Smooth muscle cell (in vitro differentiated cells): ENCODE measurements around the gene PTDSS2. TPM values are rescaled to one million over a fixed set of nuclear protein-coding genes. Genes with fewer than 3 reads are reported as not detected.
"Not testable (repeated sequence)": the region's sequence is repeated elsewhere in the genome, so short reads cannot be mapped to it uniquely, and the experiment has no call there.

Experiments used
- DNase-seq: peaks from one replicate; lab custom pipeline; 2025; ENCODE audit not compliant: unreplicated experiment; lab: John Stamatoyannopoulos, UW
- H2AFZ ChIP-seq: fragments of 200-600 bp; sonication (generic); 2 replicates; pipeline ENCODE4 v1.6.0; 2016; ENCODE audit warnings: antibody characterized with exemption, low read depth, mild to moderate bottlenecking
- H3F3A ChIP-seq: fragments of 200-600 bp; sonication (generic); 2 replicates; pipeline ENCODE4 v1.6.0; 2017; ENCODE audit warnings: antibody characterized with exemption, low read depth
- H3K27ac ChIP-seq: fragments of 200-600 bp; sonication (generic); 2 replicates; pipeline ENCODE4 v1.5.1; 2016; ENCODE audit warnings: low read depth, mild to moderate bottlenecking
- H3K27me3 ChIP-seq: fragments of 200-600 bp; sonication (generic); 2 replicates; pipeline ENCODE4 v1.6.1; 2016; ENCODE audit warnings: low read depth, mild to moderate bottlenecking
- H3K36me3 ChIP-seq: fragments of 200-600 bp; sonication (generic); 2 replicates; pipeline ENCODE4 v1.5.1; 2016; ENCODE audit warnings: low read depth
- H3K4me1 ChIP-seq: fragments of 200-600 bp; sonication (generic); 2 replicates; pipeline ENCODE4 v1.5.1; 2016; ENCODE audit warnings: low read depth
- H3K4me2 ChIP-seq: fragments of 200-600 bp; sonication (generic); 2 replicates; pipeline ENCODE4 v1.6.0; 2016; ENCODE audit warnings: mild to moderate bottlenecking
- H3K4me3 ChIP-seq: fragments of 200-600 bp; sonication (generic); 2 replicates; pipeline ENCODE4 v1.5.1; 2016; ENCODE audit warnings: mild to moderate bottlenecking
- H3K79me2 ChIP-seq: fragments of 200-600 bp; sonication (generic); 2 replicates; pipeline ENCODE4 v1.6.0; 2016; ENCODE audit warnings: low read depth, mild to moderate bottlenecking
- H3K9ac ChIP-seq: fragments of 200-600 bp; sonication (generic); 2 replicates; pipeline ENCODE4 v1.6.0; 2016; ENCODE audit warnings: low read depth
- H3K9me3 ChIP-seq: fragments of 200-600 bp; sonication (generic); replicated peaks from 2 replicates; pipeline ENCODE4 v1.5.1; 2016; ENCODE audit warnings: low read depth
- H4K20me1 ChIP-seq: fragments of 200-600 bp; sonication (generic); 2 replicates; pipeline ENCODE4 v1.6.0; 2016; ENCODE audit warnings: low read depth
- CTCF ChIP-seq: fragments of 200-600 bp; sonication (generic); IDR thresholded peaks from 2 replicates; pipeline ENCODE4 v1.5.1; 2017; ENCODE audit warnings: borderline replicate concordance, mild to moderate bottlenecking, antibody characterized with exemption; ENCODE audit not compliant: insufficient read depth, poor library complexity, severe bottlenecking
- WGBS: methylation state at CpG from one replicate; pipeline ENCODE4 v1.1.7; 2016; ENCODE audit warnings: low lambda C conversion rate; 5-methylcytosine and 5-hydroxymethylcytosine counted together
- polyA plus RNA-seq: library from polyadenylated mRNA; unstranded; fragments of >200 nt; fragmentation: Nextera tagmentation; extraction: Ambion mirVana; gene quantifications from 2 replicates; pipeline ENCODE4 v1.2.1, GENCODE V29; 2016
- total RNA-seq: library from RNA; depleted of rRNA; stranded (reverse); fragments of >200 nt; gene quantifications from 2 replicates; pipeline ENCODE4 v1.2.3, GENCODE V29; 2014

Gene PTDSS2
- total and polyA plus RNA-seq, 2 experiments from 2014 or later, result 15.2 to 25.2 TPM

DNA sequence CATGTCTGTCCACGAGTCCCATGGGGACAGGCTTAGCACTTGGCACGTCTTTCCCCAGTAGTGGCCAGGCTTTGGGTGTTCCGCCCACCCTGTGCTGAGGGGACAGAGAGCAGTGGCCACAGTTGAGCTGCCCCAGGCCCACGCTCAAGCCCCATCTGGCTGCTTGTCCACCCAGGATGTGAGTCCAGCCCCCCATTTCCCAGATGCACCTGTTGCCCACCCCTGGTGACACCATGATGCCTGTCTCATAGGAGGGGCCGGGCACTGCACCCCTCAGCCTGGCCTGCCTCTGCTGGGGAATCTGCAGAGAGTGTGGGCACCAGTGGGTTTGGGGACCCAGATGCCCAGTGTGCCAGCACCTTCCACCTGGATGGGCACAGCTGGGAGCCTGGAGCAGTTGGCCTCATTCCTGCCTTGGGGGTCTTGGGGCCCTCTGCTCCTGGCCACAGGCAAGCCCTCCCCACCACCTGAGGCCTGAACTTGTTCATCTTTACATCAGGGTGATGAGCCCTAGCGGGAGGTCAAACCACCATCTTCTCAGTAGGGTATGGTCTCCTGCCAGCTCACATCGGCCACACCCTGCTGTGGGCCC lies 41.0 kb upstream of the PTDSS2 start:
- no peak overlapping the region for H3K9ac ChIP-seq
- TF ChIP-seq CTCF, result no peak
- H3K4me2 ChIP-seq, result no peak overlapping the region
- WGBS, result 89% methylated on average over 7 of the region's 7 CpGs
- no peak for DNase-seq
- H3F3A ChIP-seq, result no peaks in the 10 kb centered on the region
- H3K4me1 ChIP-seq, result no peaks in the 10 kb centered on the region
- H3K27ac ChIP-seq, result no peak overlapping the region
- H3K9me3 ChIP-seq, result no peaks in the 10 kb centered on the region
- H3K36me3 ChIP-seq, result no peaks in the 10 kb centered on the region
- H3K27me3 ChIP-seq, result no peaks in the 10 kb centered on the region
- no peaks in the 10 kb centered on the region for H4K20me1 ChIP-seq
- no peaks in the 10 kb centered on the region for H3K79me2 ChIP-seq
- H3K4me3 ChIP-seq, result no peak overlapping the region
- H2AFZ ChIP-seq, result no peak overlapping the region

- H4K20me1 ChIP-seq, result no peaks in the 10 kb centered on the region
- no peaks in the 10 kb centered on the region for H3K79me2 ChIP-seq
- WGBS, result 77% methylated on average over 18 of the region's 18 CpGs
- H3K27me3 ChIP-seq, result no peaks in the 10 kb centered on the region
- H3K36me3 ChIP-seq, result no peaks in the 10 kb centered on the region
- no peak for TF ChIP-seq CTCF
- no peak overlapping the region for H2AFZ ChIP-seq
- no peaks in the 10 kb centered on the region for H3K4me1 ChIP-seq
- H3K9ac ChIP-seq, result no peak overlapping the region
- no peak for DNase-seq
- no peaks in the 10 kb centered on the region for H3K9me3 ChIP-seq
- no peak overlapping the region for H3K27ac ChIP-seq
- H3F3A ChIP-seq, result no peaks in the 10 kb centered on the region
- no peak overlapping the region for H3K4me3 ChIP-seq
- no peak overlapping the region for H3K4me2 ChIP-seq
Observed at GRCh38 chr11:409600-410483, 40.2 kb upstream of the PTDSS2 start.

GRCh38 chr11:410711-411110 lies 39.4 kb upstream of the PTDSS2 start:
- not testable (repeated sequence) for H3K4me3 ChIP-seq, H3K36me3 ChIP-seq, H3K27ac ChIP-seq, H3F3A ChIP-seq, H4K20me1 ChIP-seq, DNase-seq, H3K4me2 ChIP-seq, H3K4me1 ChIP-seq, H3K27me3 ChIP-seq, H3K79me2 ChIP-seq, H2AFZ ChIP-seq, H3K9ac ChIP-seq, H3K9me3 ChIP-seq
- WGBS, result 98% methylated on average over 7 of the region's 13 CpGs

DNA sequence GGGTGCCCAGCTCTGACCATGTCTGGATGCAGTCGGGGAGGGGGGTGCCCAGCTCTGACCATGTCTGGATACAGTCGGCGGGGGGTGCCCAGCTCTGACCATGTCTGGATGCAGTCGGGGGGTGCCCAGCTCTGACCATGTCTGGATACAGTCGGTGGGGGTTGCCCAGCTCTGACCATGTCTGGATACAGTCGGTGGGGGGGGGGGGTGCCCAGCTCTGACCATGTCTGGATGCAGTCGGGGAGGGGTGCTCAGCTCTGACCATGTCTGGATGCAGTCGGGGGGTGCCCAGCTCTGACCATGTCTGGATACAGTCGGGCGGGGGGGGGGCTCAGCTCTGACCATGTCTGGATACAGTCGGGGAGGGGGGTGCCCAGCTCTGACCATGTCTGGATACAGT lies 38.6 kb upstream of the PTDSS2 start:
- not testable (repeated sequence) for H3K4me2 ChIP-seq, H3K4me1 ChIP-seq, H3K9me3 ChIP-seq, H3K36me3 ChIP-seq, H3K79me2 ChIP-seq, DNase-seq, H4K20me1 ChIP-seq, H3F3A ChIP-seq, H2AFZ ChIP-seq, H3K27me3 ChIP-seq, H3K27ac ChIP-seq, H3K4me3 ChIP-seq, H3K9ac ChIP-seq
- 90% methylated on average over 5 of the region's 11 CpGs for WGBS
